Activated naive CD4-positive, alpha-beta T cell treated with anti-CD3 and anti-CD28 coated beads for 36 hours (primary cell): ENCODE measurements around the gene FAM13C. TPM values are rescaled to one million over a fixed set of nuclear protein-coding genes. Genes with fewer than 3 reads are reported as not detected.

Experiments
- CTCF ChIA-PET: fragments of 350-600 bp; sonication (Branson Sonifier 250); formaldehyde crosslinking; loops from one replicate; lab custom pipeline; 2021; ENCODE audit warnings: antibody characterized with exemption; lab: Charles Lee
- DNase-seq: peaks from one replicate; pipeline ENCODE4 v3.0.0-alpha.2; 2020
- H3K27ac Mint-ChIP-seq: one replicate; pipeline ENCODE4 v1.8.0; 2021; ENCODE audit warnings: mild to moderate bottlenecking, mixed read lengths
- H3K27me3 Mint-ChIP-seq: one replicate; pipeline ENCODE4 v1.8.0; 2021; ENCODE audit warnings: low read depth, mixed read lengths
- H3K36me3 Mint-ChIP-seq: one replicate; pipeline ENCODE4 v1.8.0; 2021; ENCODE audit warnings: low read depth, mixed read lengths
- H3K4me1 Mint-ChIP-seq: one replicate; pipeline ENCODE4 v1.8.0; 2021; ENCODE audit warnings: low read depth, mixed read lengths
- H3K4me3 Mint-ChIP-seq: one replicate; pipeline ENCODE4 v1.8.0; 2021; ENCODE audit warnings: mild to moderate bottlenecking, moderate library complexity, mixed read lengths
- H3K9me3 Mint-ChIP-seq: one replicate; pipeline ENCODE4 v1.8.0; 2021; ENCODE audit warnings: mixed read lengths
- intact Hi-C: fragments of 100-400 bp; cut with micrococcal nuclease; formaldehyde crosslinking; loops from one replicate; pipeline ENCODE4 v1.15.1; 2023
- total RNA-seq, 2 experiments: library from RNA; stranded (reverse); gene quantifications; one replicate each; pipeline ENCODE4 v1.2.3, GENCODE V29; 2021

The FAM13C gene
- total RNA-seq, 2 experiments from 2014 or later, result not detected

DNA sequence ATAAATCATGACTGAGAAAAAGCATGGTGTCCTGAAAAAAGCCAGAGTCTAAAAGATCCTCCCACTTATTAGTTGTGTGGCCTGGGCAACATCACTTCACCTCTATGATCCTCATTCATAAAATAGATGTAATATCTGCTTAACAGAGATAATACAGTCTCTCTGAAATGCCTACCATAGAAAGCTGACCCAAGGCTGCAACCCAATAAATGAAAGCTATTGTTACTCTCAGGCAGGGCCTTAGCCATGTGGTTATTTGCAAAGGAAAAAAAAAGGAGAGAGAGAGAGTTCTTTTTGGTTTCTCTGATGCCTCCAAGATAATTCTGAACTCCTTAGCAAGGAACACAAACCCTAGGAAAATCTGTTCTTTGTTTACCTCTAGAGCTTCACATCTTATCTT, 7.9 kb downstream of the FAM13C start:
- no peak for DNase-seq
- Mint-ChIP-seq H3K27me3 (peaks cover 7% of the 10 kb centered on the region), H3K9me3 (peaks cover 2% of the 10 kb centered on the region), H3K36me3 (no peaks in the 10 kb centered on the region), H3K4me1 (no peaks in the 10 kb centered on the region), H3K27ac (no peak overlapping the region), H3K4me3 (no peak overlapping the region)
- intact Hi-C loops, result no loop called here
- CTCF ChIA-PET, result interaction anchor here (0.6 kb wide), 1 partner anchor 130 kb away, joined by 3 read pairs; no protein-coding TSS in a partner anchor

DNA sequence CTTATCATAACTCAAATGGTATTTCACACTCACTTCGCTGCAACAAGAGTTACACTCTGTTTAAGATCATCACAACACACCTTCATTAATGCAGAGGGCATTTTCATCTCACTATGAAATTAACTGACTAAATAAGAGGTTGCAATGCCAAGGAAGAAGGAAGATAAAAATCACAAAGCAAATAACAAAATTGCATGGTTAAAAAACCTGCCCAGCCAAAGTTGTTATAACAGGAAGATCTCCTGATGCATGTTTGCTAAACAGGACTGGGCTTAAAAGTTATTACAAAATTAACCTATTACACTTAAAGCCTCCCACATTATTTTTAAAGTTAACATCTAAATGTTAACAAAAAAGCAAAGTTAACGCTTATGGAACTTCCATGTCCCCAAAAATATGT, 11.8 kb downstream of the FAM13C start:
- CTCF ChIA-PET, result no interaction called here
- H3K4me3 Mint-ChIP-seq, result no peak overlapping the region
- DNase-seq, result no peak
- no peak overlapping the region for H3K27ac Mint-ChIP-seq
- H3K4me1 Mint-ChIP-seq, result no peaks in the 10 kb centered on the region
- H3K36me3 Mint-ChIP-seq, result no peaks in the 10 kb centered on the region
- intact Hi-C loops, result no loop called here
- peaks cover 2% of the 10 kb centered on the region for H3K9me3 Mint-ChIP-seq
- H3K27me3 Mint-ChIP-seq, result no peaks in the 10 kb centered on the region

DNA sequence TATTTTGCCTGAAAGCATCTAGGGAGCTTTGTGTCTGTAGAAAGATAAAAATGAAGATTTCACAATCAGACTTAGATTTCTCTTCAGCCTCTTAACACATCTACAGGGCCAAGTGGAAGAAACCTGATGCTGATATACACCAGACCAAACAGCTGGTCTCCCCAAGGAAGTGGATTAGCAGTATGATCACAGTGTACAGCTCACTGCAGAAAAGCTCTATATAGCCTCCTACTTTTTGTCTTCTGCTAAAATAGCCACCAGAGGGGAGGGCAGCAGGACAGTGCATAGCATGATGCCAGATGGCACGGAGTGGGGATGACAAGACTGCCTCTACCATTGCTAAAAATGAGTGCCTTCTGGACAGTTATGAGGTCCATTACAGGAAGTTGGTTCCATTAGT, 16.0 kb downstream of the FAM13C start:
- CTCF ChIA-PET, result no interaction called here
- no peaks in the 10 kb centered on the region for H3K4me1 Mint-ChIP-seq
- no peak for DNase-seq
- H3K36me3 Mint-ChIP-seq, result no peaks in the 10 kb centered on the region
- intact Hi-C loops, result no loop called here
- no peak overlapping the region for H3K4me3 Mint-ChIP-seq
- H3K27me3 Mint-ChIP-seq, result no peaks in the 10 kb centered on the region
- no peak overlapping the region for H3K27ac Mint-ChIP-seq
- H3K9me3 Mint-ChIP-seq, result no peaks in the 10 kb centered on the region

DNA sequence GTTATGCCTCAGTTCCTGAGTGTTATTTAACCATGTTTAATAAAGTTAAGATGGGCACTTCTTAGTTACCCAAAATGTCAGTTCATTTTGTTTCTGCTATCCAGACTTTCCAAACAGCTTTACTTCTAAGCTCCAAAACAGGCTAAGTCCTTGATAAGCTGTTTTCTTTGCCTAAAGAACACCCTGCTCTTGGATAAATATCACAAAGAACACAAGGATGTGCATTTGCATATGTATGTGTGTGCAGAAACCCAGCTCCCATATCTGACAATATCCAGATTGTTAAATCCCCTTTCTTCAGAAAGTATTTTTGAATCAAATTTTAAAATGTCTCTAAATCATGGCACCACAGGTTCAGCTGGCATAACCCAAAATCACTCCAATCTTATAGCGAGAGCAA, 19.6 kb downstream of the FAM13C start:
- H3K27me3 Mint-ChIP-seq, result no peaks in the 10 kb centered on the region
- H3K4me3 Mint-ChIP-seq, result no peak overlapping the region
- intact Hi-C loops, result no loop called here
- no peak for DNase-seq
- H3K36me3 Mint-ChIP-seq, result no peaks in the 10 kb centered on the region
- H3K9me3 Mint-ChIP-seq, result no peaks in the 10 kb centered on the region
- H3K4me1 Mint-ChIP-seq, result no peaks in the 10 kb centered on the region
- CTCF ChIA-PET, result no interaction called here
- no peak overlapping the region for H3K27ac Mint-ChIP-seq

DNA sequence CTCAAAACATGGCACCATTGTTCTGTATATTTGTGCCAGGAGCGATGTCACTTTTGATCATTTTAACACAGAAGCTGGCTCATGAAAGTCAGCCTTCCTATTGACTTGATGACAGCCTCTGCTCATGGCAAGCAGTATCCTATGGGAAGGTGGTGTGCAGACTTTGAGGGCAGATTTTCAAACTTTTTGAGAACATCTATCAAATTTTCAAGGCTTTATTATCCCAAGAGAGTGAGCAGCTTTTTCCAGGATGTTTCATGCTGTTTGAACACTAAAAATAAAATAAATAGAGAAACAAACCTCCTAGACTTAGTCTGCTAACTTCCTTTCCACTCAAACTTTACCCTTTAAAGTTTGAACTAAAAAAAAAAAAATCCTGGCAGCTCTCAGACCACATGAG, 20.3 kb downstream of the FAM13C start:
- H3K4me1 Mint-ChIP-seq, result no peaks in the 10 kb centered on the region
- no peaks in the 10 kb centered on the region for H3K36me3 Mint-ChIP-seq
- no peak for DNase-seq
- CTCF ChIA-PET, result no interaction called here
- no peaks in the 10 kb centered on the region for H3K27me3 Mint-ChIP-seq
- H3K4me3 Mint-ChIP-seq, result no peak overlapping the region
- intact Hi-C loops, result no loop called here
- H3K27ac Mint-ChIP-seq, result no peak overlapping the region
- H3K9me3 Mint-ChIP-seq, result no peaks in the 10 kb centered on the region

DNA sequence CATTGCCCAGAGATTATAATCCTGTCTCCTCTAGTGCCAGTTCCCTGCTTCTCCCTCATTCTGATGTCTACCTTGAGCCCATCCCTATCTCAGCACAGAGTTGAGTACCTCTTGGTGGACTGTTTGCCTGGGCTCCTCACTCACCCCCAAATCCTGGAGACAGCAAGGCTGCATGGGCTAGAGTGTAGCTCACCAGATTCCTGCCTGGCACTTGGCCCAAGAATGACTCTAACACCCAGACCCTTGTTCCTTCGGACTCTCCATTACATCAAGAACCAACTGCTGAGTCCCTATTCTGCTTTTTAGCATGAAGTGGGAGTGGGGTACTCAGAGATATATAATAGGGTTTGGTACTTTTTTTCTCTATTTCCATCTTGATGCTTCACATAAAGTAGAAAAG, 22.1 kb downstream of the FAM13C start:
- Mint-ChIP-seq H3K27ac (no peak overlapping the region), H3K4me3 (no peak overlapping the region), H3K36me3 (no peaks in the 10 kb centered on the region), H3K9me3 (no peaks in the 10 kb centered on the region), H3K4me1 (no peaks in the 10 kb centered on the region), H3K27me3 (no peaks in the 10 kb centered on the region)
- no peak for DNase-seq
- CTCF ChIA-PET, result no interaction called here
- intact Hi-C loops, result no loop called here

DNA sequence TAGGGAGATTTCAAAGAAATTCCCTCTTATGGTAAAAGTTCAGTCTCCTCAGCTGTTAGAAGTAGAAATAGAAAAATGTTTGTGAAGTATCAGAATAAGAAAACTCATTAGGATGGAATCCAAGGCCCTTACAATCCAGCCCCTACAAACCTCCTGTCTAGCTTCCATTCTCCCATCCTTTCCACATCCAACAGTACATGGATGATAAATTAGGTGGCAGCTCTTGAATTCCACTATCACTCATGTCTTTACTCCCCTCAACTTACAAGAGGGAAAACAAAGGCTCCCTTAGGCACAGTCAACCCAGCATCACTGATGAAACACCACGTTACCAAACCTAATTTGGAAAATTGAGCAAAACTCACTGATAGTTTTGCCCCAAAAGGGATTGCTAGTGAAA, 23.0 kb downstream of the FAM13C start:
- Mint-ChIP-seq H3K4me1 (no peaks in the 10 kb centered on the region), H3K36me3 (no peaks in the 10 kb centered on the region), H3K4me3 (no peak overlapping the region), H3K27me3 (no peaks in the 10 kb centered on the region), H3K27ac (no peak overlapping the region), H3K9me3 (no peaks in the 10 kb centered on the region)
- CTCF ChIA-PET, result no interaction called here
- no peak for DNase-seq
- intact Hi-C loops, result no loop called here

DNA sequence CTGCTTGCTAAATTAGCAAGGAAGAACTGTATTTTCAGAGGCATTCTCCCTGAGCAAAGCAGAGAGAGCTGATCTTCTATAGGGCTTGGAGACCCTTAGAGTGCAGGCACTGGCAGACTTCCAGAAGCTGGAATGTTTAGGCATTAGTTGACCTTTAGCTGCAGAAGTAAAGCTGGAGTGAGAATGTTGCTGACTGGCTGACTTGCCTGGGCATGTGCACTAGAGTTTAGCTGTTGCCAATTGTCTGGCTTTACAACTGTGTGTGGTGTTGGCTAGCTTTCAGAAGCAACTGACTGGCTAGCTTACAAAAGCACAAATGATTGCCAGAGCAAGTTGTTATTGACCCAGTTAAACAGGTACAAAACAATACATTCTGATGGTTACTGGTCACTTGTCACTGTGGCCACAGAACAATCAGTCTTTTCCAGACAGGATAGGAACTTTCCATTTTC, 25.1 kb downstream of the FAM13C start:
- CTCF ChIA-PET, result no interaction called here
- H3K27ac Mint-ChIP-seq, result no peak overlapping the region

DNA sequence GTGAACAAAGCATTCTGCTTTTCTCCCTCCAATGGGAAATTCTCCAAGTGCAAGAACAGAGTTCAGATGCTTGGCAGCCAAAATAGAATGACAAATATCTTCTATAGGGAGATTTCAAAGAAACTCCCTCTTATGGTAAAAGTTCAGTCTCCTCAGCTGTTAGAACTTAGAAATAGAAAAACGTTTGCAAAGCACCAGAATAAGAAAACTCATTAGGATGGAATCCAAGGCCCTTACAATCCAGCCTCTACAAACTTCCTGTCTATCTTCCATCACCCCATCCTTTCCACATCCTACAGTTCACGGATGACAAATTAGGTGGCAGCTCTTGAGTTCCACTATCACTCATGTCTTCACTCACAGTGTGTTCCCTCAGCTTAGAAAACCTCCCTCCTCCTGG, 25.7 kb downstream of the FAM13C start:
- H3K27ac Mint-ChIP-seq, result no peak overlapping the region
- H3K27me3 Mint-ChIP-seq, result peaks cover 5% of the 10 kb centered on the region
- no peak overlapping the region for H3K4me3 Mint-ChIP-seq
- no peak for DNase-seq
- CTCF ChIA-PET, result no interaction called here
- no peaks in the 10 kb centered on the region for H3K4me1 Mint-ChIP-seq
- intact Hi-C loops, result no loop called here
- peaks cover 1% of the 10 kb centered on the region for H3K36me3 Mint-ChIP-seq
- H3K9me3 Mint-ChIP-seq, result no peaks in the 10 kb centered on the region

More for the DNA sequence above, 25.1 kb downstream of the FAM13C start:
- Mint-ChIP-seq H3K9me3 (no peaks in the 10 kb centered on the region), H3K36me3 (peaks cover 1% of the 10 kb centered on the region), H3K4me1 (no peaks in the 10 kb centered on the region), H3K4me3 (no peak overlapping the region), H3K27me3 (peaks cover 5% of the 10 kb centered on the region)
- intact Hi-C loops, result no loop called here
- DNase-seq, result no peak

DNA sequence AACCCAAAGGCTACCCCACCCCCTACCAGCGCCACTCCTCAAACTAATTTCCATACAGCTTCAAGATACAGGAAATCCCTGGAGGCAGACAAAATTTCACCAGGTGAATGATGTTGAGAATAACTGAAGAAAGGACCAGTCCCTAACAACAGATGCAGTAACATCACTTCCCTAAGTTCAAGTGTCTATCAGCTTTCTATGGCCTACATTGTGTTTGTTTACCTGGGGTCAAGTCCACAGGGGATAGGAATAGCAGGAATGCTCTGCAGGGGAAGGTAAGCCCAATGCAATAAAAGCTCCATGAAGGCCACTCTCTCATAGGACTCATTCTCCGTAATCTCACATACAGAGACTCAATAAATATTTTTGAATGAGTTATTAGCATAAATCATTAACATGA, 26.9 kb downstream of the FAM13C start:
- intact Hi-C loops, result no loop called here
- H3K27ac Mint-ChIP-seq, result no peak overlapping the region
- CTCF ChIA-PET, result no interaction called here
- H3K27me3 Mint-ChIP-seq, result peaks cover 5% of the 10 kb centered on the region
- H3K4me1 Mint-ChIP-seq, result no peaks in the 10 kb centered on the region
- no peak for DNase-seq
- H3K9me3 Mint-ChIP-seq, result no peaks in the 10 kb centered on the region
- no peak overlapping the region for H3K4me3 Mint-ChIP-seq
- peaks cover 1% of the 10 kb centered on the region for H3K36me3 Mint-ChIP-seq

DNA sequence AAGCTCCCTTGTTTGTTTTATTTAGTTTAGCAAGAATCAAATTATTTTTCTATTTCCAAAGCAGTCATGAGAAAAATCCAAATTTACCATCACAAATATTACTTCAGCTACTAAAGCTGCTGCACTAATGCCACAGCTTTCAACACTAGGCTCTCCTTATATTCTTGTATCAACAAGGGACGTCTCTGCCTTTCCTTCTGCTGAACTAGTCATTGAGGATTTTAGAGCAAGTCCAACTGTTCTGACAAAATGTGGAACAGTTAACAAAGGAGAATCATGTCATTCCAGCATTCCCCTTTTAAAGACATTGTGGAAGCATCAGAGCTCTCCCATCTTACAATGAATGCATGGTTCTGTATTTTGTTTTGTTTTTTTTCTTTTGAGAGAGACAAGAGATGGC, 28.6 kb downstream of the FAM13C start:
- Mint-ChIP-seq H3K36me3 (peaks cover 1% of the 10 kb centered on the region), H3K9me3 (no peaks in the 10 kb centered on the region), H3K4me1 (no peaks in the 10 kb centered on the region), H3K27me3 (peaks cover 5% of the 10 kb centered on the region), H3K27ac (no peak overlapping the region), H3K4me3 (no peak overlapping the region)
- intact Hi-C loops, result no loop called here
- DNase-seq, result no peak
- CTCF ChIA-PET, result no interaction called here

DNA sequence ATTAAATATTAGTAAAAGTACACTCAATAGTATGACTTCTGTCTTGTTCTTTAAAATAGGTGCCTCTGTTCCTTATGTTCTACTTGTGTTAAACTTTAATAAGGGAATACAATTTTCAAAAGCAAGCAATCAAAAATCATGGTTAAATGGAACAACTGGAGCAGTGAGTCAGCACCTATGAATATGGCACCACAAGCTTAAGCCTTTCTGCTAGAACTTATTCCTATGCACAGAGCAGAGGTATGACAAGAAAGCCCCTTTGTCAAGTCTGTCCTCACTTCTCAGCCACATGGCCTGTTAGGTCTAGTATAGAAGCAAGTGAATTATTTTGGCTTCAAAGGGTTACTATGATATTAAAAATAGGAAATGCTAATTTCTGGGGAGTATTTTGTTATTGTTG, 29.8 kb downstream of the FAM13C start:
- no peak overlapping the region for H3K4me3 Mint-ChIP-seq
- no peaks in the 10 kb centered on the region for H3K4me1 Mint-ChIP-seq
- CTCF ChIA-PET, result no interaction called here
- no peaks in the 10 kb centered on the region for H3K9me3 Mint-ChIP-seq
- DNase-seq, result no peak
- H3K27ac Mint-ChIP-seq, result no peak overlapping the region
- intact Hi-C loops, result no loop called here
- peaks cover 1% of the 10 kb centered on the region for H3K36me3 Mint-ChIP-seq
- H3K27me3 Mint-ChIP-seq, result peaks cover 5% of the 10 kb centered on the region

DNA sequence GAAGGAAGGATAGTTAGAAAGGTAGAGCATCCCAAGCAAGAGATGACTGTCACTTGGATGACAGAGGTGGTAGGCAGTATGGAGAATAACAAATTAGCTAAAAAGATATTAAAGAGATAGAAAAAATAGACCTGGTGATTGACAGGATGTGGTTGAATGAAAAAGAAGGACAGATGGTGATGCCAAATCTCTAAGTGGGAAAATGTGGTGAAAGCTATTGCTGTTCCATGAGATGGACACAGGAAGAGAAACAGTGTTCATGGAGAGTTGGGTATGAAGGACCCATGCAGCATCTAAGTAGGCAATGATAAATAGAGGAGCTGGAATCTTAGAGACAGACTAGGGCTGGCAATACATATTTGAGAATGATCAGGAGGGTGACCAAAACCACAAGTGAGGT, 30.7 kb downstream of the FAM13C start:
- CTCF ChIA-PET, result no interaction called here
- Mint-ChIP-seq H3K4me3 (no peak overlapping the region), H3K27me3 (peaks cover 5% of the 10 kb centered on the region), H3K9me3 (no peaks in the 10 kb centered on the region), H3K36me3 (peaks cover 1% of the 10 kb centered on the region), H3K27ac (no peak overlapping the region), H3K4me1 (no peaks in the 10 kb centered on the region)
- no peak for DNase-seq
- intact Hi-C loops, result no loop called here

DNA sequence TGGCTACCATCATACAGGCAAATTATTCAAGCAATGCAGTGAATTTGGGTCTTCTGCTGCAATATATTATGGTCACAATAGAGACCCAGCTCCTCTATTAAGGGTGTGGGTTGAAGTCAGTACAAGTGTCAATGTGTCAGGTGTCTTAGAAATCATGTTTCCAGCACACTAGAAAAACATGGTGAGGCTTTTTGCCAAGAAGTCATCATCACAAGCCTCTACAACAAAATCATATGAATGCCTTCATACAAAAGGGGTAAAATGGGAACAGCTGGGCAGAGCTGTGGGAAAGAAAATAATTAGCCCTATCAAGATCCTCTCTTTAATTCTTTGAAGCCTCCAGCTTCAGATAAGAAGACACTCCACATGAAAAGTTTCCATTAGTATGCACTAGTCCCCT, 37.2 kb downstream of the FAM13C start:
- no peak overlapping the region for H3K4me3 Mint-ChIP-seq
- CTCF ChIA-PET, result no interaction called here
- H3K4me1 Mint-ChIP-seq, result no peaks in the 10 kb centered on the region
- peaks cover 2% of the 10 kb centered on the region for H3K27me3 Mint-ChIP-seq
- H3K27ac Mint-ChIP-seq, result no peak overlapping the region
- no peaks in the 10 kb centered on the region for H3K36me3 Mint-ChIP-seq
- intact Hi-C loops, result no loop called here
- no peaks in the 10 kb centered on the region for H3K9me3 Mint-ChIP-seq
- DNase-seq, result no peak
